Measurements from ENCODE around the gene VAMP4. TPM values are rescaled to one million over a fixed set of nuclear protein-coding genes. Genes with fewer than 3 reads are reported as not detected.

Gene VAMP4
- total RNA-seq, 1 donor from 2014 or later: 16.2 TPM

- no peak overlapping the region for H3K27ac ChIP-seq
- no peak for TF ChIP-seq EZH2 (IDR thresholded peaks at IDR 0.05)
- TF ChIP-seq, protein P1, sequence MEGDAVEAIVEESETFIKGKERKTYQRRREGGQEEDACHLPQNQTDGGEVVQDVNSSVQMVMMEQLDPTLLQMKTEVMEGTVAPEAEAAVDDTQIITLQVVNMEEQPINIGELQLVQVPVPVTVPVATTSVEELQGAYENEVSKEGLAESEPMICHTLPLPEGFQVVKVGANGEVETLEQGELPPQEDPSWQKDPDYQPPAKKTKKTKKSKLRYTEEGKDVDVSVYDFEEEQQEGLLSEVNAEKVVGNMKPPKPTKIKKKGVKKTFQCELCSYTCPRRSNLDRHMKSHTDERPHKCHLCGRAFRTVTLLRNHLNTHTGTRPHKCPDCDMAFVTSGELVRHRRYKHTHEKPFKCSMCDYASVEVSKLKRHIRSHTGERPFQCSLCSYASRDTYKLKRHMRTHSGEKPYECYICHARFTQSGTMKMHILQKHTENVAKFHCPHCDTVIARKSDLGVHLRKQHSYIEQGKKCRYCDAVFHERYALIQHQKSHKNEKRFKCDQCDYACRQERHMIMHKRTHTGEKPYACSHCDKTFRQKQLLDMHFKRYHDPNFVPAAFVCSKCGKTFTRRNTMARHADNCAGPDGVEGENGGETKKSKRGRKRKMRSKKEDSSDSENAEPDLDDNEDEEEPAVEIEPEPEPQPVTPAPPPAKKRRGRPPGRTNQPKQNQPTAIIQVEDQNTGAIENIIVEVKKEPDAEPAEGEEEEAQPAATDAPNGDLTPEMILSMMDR (IDR thresholded peaks at IDR 0.05): no peak
- no peak for TF ChIP-seq EZH2phosphoT487 (IDR thresholded peaks at IDR 0.05)
- Mint-ChIP-seq H3K9me3 (peaks cover 4% of the 10 kb centered on the region), H3K4me3 (no peak overlapping the region), H3K4me1 (no peaks in the 10 kb centered on the region), H3K27me3 (ENCODE audit: insufficient read depth, low read depth) (peaks cover 2% of the 10 kb centered on the region), H3K27ac (no peak overlapping the region), H3K36me3 (no peaks in the 10 kb centered on the region)
- no peaks in the 10 kb centered on the region for H4K20me1 ChIP-seq (ENCODE audit: low read depth)
- H3K9ac ChIP-seq: no peak overlapping the region
- DNase-seq (ENCODE audit: low spot score): no peak
- H3K4me1 ChIP-seq: no peaks in the 10 kb centered on the region
- no peaks in the 10 kb centered on the region for H3K79me2 ChIP-seq (ENCODE audit: low read depth)
- no peak overlapping the region for H3K4me3 ChIP-seq
- H3K9me3 ChIP-seq (ENCODE audit: low read depth): no peaks in the 10 kb centered on the region
- no peaks in the 10 kb centered on the region for H3K36me3 ChIP-seq
- no peaks in the 10 kb centered on the region for H3K27me3 ChIP-seq
- no peak overlapping the region for H3K4me2 ChIP-seq
- H3F3A ChIP-seq (ENCODE audit: low read depth): no peaks in the 10 kb centered on the region
- H2AFZ ChIP-seq (replicated peaks): peak overlapping the region; percentile 54
Observed at GRCh38 chr1:171753685-171754352, 12.0 kb upstream of the VAMP4 start.

DNA sequence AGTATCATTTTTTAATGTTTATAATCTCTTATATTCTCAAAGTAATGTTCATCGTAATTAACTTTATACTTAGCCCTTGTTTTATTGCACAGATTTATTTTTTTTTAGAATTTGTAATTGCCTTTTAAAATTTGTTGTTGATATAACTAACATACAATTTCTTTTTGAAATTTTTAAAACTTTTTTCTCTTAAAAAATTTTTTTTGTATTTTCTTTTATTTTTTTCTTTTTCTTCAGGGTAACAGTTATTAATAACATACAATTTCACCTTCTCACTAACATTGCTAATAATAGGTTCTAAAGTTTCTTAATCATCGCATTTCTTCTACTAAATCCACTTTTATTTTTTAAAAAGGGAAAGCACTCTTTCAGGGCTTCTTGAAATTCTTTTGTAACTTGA lies 11.3 kb upstream of the VAMP4 start:
- H3K9ac ChIP-seq: no peak overlapping the region
- H3K9me3 Mint-ChIP-seq: peaks cover 4% of the 10 kb centered on the region
- H3K9me3 ChIP-seq (ENCODE audit: low read depth): no peaks in the 10 kb centered on the region
- no peaks in the 10 kb centered on the region for H3K36me3 Mint-ChIP-seq
- no peaks in the 10 kb centered on the region for H4K20me1 ChIP-seq (ENCODE audit: low read depth)
- peaks cover 2% of the 10 kb centered on the region for H3K27me3 Mint-ChIP-seq (ENCODE audit: insufficient read depth, low read depth)
- no peaks in the 10 kb centered on the region for H3K4me1 ChIP-seq
- TF ChIP-seq, protein P1 (IDR thresholded peaks at IDR 0.05): no peak
- TF ChIP-seq EZH2 (IDR thresholded peaks at IDR 0.05) (no peak), EZH2phosphoT487 (IDR thresholded peaks at IDR 0.05) (no peak)
- no peak overlapping the region for H2AFZ ChIP-seq (replicated peaks)
- no peak for DNase-seq (ENCODE audit: low spot score)
- H3K4me3 ChIP-seq: no peak overlapping the region
- H3K79me2 ChIP-seq (ENCODE audit: low read depth): no peaks in the 10 kb centered on the region
- H3K27ac Mint-ChIP-seq: no peak overlapping the region
- no peak overlapping the region for H3K27ac ChIP-seq
- H3K4me3 Mint-ChIP-seq: no peak overlapping the region
- H3K36me3 ChIP-seq: no peaks in the 10 kb centered on the region
- no peaks in the 10 kb centered on the region for H3K4me1 Mint-ChIP-seq
- H3F3A ChIP-seq (ENCODE audit: low read depth): no peaks in the 10 kb centered on the region
- no peak overlapping the region for H3K4me2 ChIP-seq
- no peaks in the 10 kb centered on the region for H3K27me3 ChIP-seq

DNA sequence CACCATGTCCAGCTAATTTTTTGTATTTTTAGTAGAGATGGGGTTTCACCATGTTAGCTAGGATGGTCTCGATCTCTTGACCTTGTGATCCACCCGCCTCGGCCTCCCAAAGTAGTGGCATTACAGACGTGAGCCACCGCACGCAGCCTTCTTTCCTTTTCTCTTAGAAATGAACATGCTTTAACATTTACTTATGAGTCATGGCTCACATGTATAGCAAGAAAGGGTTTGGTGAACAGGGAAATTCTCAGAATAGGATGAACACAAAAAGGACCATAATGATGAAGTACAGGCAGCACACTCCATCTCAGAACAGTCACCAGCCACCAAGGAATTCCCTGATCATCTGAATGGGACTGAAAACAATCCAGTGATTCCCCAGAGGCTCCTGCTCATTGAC lies 9.4 kb upstream of the VAMP4 start:
- Mint-ChIP-seq H3K4me1 (no peaks in the 10 kb centered on the region), H3K36me3 (no peaks in the 10 kb centered on the region), H3K27me3 (ENCODE audit: insufficient read depth, low read depth) (peaks cover 2% of the 10 kb centered on the region), H3K9me3 (peaks cover 2% of the 10 kb centered on the region), H3K27ac (peak overlapping the region; percentile 53), H3K4me3 (no peak overlapping the region)
- Histone ChIP-seq H3K27ac (no peak overlapping the region), H3K27me3 (no peaks in the 10 kb centered on the region), H3K9ac (no peak overlapping the region), H3F3A (ENCODE audit: low read depth) (no peaks in the 10 kb centered on the region), H3K79me2 (ENCODE audit: low read depth) (no peaks in the 10 kb centered on the region), H3K4me3 (no peak overlapping the region), H3K4me2 (no peak overlapping the region), H3K36me3 (no peaks in the 10 kb centered on the region), H2AFZ (replicated peaks) (peak overlapping the region; percentile 58), H3K4me1 (no peaks in the 10 kb centered on the region), H3K9me3 (ENCODE audit: low read depth) (no peaks in the 10 kb centered on the region), H4K20me1 (ENCODE audit: low read depth) (no peaks in the 10 kb centered on the region)
- no peak for TF ChIP-seq EZH2phosphoT487 (IDR thresholded peaks at IDR 0.05)
- TF ChIP-seq EZH2 (IDR thresholded peaks at IDR 0.05): no peak
- TF ChIP-seq, protein P1 (IDR thresholded peaks at IDR 0.05): no peak
- DNase-seq (ENCODE audit: low spot score): no peak

All from neural progenitor cell (in vitro differentiated cells).